GM19023 (cell line): ENCODE results near the gene ATAD1.
"Not testable (repeated sequence)": the region's sequence is repeated elsewhere in the genome, so short reads cannot be mapped to it uniquely, and the experiment has no call there.

ENCODE experiments used
- ATAC-seq: cut with Tn5 transposase; IDR thresholded peaks from one replicate; pipeline ENCODE4 v1.9.1; 2021; ENCODE audit warnings: mild to moderate bottlenecking, moderate library complexity; ENCODE audit not compliant: unreplicated experiment

Gene ATAD1, protein sequence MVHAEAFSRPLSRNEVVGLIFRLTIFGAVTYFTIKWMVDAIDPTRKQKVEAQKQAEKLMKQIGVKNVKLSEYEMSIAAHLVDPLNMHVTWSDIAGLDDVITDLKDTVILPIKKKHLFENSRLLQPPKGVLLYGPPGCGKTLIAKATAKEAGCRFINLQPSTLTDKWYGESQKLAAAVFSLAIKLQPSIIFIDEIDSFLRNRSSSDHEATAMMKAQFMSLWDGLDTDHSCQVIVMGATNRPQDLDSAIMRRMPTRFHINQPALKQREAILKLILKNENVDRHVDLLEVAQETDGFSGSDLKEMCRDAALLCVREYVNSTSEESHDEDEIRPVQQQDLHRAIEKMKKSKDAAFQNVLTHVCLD

DNA sequence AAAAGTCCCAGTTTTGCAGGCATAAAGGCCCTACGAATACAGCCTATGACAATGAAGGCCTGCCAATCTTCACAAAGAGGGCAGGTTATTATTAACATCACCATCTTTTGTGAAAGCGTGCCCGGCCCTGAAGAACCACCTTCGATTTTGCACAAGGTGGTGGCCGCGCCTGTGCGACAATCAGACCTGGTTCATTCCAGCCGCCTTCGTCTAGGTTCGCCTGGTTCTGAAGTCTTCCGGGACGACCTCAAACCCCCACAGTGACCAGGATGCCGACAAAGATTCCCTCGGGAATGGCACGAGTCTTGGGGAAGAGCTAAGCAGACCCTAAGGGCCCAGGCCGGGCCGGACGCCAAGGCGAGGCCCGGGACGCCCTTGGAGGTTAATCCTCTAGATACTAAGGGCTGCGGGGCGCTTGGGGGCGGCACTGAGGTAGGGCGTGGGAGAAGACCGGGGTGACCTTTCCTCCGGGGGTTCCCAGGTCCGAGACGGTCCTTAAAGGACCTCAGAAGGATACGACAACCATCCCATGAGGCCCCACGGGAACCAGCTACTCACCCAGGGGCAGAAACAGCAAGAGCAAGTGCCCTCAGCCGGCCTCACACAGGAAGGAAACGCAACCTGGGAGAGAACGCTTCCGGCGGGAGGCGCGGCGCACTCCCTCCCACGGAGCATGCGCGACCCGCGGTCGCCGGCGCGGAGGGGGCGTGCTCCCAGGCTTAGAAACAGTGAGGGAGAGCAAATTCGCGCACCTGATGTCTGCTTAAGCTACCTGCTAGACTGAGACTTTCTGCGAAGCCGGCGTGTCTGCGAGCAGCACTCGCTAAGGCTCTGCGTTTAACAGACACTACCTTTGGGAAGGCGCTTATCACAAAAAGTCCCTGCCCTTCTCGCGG lies at the start of gene ATAD1:
Gene ATAD1 (minus strand): TSS at position 618 of the 896 bp plus-strand sequence. CDS start 3,627 bp downstream, outside the sequence.
- ATAC-seq: peak; percentile 76

DNA sequence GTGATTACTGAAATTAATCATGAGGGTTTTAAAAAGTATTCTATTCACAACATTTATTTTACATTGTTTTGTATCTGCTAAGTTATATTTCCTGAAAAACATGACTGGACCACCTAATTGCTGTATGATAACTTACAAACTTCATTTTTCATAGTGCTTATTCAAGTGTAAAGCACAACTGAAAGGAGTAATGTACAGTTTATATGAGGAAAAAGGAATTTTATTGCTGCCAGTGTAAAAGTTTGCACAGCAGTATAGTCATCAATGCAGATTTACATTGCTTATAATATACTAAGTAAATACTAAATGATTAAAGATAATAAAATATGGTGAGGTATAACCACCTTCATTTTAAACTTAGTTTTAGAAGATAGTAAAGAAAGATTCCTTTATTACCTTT lies 49.4 kb upstream of the ATAD1 start:
- no peak for ATAC-seq

DNA sequence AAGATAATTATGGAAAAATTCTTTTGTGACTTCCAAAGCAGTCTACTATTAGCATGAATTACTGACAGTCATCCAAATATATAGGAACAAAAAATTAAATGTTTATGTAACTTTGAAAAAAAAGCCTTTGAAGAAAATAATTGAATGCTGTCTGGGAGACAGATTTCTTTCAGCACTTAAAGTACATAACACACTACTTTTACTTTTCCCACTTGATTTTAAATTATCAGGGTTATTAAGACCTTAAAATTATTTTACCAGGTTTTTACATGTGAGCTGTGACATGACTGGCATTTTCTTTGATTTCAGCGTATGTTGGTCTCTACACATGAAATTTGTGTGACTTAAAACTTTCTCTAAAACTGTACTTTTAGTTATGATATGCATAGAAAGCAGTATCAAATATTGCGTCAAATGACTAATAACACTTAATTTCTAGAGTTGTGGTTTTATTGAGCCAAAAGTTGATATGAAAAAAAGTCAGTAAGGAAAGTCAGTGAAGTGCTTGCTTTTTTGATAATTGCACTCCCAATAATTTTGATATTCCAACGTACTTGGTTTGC lies 48.5 kb upstream of the ATAD1 start:
- no peak for ATAC-seq

GRCh38 chr10:87865241-87865881 lies 47.3 kb upstream of the ATAD1 start:
- ATAC-seq: no peak

DNA sequence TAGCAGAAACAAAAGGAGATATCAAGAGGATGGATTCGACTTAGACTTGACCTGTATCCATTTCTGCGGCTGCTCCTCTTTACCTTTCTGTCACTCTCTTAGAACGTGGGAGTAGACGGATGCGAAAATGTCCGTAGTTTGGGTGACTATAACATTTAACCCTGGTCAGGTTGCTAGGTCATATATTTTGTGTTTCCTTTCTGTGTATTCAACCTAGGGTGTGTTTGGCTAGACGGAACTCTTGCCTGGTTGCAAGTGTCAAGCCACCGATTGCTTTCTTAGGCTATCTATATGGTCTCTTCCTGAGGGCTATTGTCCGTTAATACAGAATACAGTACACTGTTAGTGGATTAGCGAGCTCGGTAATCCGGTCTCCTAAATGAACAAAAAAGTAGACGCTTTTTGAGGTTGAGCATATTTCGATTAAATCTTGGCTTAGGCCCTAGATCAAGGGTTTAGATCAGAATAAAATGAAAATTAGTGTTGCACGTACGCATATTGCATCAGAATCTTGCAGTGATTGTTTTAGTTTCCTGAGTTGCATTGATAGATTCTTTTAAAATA lies 46.6 kb upstream of the ATAD1 start:
- no peak for ATAC-seq

DNA sequence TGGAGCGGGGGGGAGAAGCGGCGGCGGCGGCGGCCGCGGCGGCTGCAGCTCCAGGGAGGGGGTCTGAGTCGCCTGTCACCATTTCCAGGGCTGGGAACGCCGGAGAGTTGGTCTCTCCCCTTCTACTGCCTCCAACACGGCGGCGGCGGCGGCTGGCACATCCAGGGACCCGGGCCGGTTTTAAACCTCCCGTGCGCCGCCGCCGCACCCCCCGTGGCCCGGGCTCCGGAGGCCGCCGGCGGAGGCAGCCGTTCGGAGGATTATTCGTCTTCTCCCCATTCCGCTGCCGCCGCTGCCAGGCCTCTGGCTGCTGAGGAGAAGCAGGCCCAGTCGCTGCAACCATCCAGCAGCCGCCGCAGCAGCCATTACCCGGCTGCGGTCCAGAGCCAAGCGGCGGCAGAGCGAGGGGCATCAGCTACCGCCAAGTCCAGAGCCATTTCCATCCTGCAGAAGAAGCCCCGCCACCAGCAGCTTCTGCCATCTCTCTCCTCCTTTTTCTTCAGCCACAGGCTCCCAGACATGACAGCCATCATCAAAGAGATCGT lies 46.0 kb upstream of the ATAD1 start:
- ATAC-seq: not testable (repeated sequence)

DNA sequence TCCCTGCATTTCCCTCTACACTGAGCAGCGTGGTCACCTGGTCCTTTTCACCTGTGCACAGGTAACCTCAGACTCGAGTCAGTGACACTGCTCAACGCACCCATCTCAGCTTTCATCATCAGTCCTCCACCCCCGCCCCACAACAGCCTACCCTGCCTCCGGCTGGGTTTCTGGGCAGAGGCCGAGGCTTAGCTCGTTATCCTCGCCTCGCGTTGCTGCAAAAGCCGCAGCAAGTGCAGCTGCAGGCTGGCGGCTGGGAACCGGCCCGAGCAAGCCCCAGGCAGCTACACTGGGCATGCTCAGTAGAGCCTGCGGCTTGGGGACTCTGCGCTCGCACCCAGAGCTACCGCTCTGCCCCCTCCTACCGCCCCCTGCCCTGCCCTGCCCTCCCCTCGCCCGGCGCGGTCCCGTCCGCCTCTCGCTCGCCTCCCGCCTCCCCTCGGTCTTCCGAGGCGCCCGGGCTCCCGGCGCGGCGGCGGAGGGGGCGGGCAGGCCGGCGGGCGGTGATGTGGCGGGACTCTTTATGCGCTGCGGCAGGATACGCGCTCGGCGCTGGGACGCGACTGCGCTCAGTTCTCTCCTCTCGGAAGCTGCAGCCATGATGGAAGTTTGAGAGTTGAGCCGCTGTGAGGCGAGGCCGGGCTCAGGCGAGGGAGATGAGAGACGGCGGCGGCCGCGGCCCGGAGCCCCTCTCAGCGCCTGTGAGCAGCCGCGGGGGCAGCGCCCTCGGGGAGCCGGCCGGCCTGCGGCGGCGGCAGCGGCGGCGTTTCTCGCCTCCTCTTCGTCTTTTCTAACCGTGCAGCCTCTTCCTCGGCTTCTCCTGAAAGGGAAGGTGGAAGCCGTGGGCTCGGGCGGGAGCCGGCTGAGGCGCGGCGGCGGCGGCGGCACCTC lies 45.3 kb upstream of the ATAD1 start, which contains the start of the genes KLLN and PTEN:
Gene KLLN (minus strand): TSS at position 481 of the 891 bp plus-strand sequence. CDS start 1,046 bp downstream, outside the sequence.
Gene PTEN (plus strand): TSS at position 573 of the 891 bp plus-strand sequence. CDS start 845 bp downstream, outside the sequence.
- ATAC-seq: peak; percentile 32

- ATAC-seq: peak; percentile 18
Observed at GRCh38 chr10:87862679-87863052, 44.6 kb upstream of the ATAD1 start.

- peak; percentile 49 for ATAC-seq
Observed at GRCh38 chr10:87861953-87862678, 44.1 kb upstream of the ATAD1 start.

DNA sequence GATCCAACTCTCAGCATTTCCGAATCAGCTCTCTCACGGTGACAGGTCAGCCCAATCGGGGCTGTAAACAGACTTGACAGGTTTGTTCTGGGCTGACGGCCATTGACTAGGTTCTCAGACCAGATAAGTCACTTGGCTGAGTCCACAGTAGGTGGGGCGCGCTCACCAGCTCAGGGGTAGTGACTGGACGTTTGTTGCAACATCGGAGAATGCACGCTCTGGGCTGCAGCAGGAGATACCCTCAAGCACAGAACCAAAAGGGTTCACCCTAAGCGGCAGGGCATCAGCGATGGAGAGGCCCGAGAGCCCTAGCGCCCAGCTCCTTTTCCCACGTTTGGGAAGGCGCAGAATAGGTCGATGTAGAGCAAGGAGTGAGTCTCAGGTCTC lies 43.5 kb upstream of the ATAD1 start:
- ATAC-seq: peak; percentile 14

GRCh38 chr10:87860816-87861403 lies 42.9 kb upstream of the ATAD1 start:
- ATAC-seq: no peak

DNA sequence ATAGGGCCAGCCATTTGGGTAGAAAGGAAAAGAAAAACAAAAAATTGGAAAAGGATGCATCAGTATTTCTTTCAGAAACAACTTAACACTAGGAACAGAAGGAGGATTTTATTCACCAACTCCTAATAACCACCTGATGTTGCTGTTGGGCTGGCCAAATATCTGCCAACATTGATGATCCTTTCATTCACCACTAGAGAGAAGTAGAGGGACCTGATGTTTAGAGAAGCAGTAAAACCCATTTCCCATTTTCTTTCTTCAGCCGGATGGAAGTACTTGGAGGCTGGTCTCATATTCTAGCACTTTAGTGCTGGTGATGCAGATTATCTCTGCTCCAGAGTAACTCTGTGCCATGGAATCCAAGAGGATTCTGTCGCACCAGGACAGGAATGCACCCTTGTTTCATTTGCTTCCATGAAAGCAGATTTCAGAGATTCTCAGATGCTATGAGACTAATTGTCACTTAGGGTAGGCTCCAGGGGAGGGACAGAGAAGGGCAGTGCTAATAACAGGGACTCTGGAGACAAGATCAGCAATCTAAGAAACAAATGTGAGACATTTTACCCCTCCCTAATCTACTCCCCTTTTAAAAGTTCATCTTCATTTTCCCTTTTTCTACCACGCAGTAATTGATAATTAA lies 42.2 kb upstream of the ATAD1 start:
- ATAC-seq: no peak

DNA sequence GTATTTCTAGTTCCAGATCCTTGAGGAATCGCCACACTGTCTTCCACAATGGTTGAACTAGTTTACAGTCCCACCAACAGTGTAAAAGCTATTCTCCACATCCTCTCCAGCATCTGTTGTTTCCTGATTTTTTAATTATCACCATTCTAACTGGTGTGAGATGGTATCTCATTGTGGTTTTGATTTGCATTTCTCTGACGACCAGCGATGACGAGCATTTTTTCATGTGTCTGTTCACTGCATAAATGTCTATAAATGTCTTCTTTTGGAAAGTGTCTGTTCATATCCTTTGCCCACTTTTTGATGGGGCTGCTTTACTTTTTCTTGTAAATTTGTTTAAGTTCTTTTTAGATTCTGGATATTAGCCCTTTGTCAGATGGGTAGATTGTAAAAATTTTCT lies 37.6 kb upstream of the ATAD1 start:
- ATAC-seq: not testable (repeated sequence)

- ATAC-seq: not testable (repeated sequence)
Observed at GRCh38 chr10:87855247-87855646, 37.2 kb upstream of the ATAD1 start.

DNA sequence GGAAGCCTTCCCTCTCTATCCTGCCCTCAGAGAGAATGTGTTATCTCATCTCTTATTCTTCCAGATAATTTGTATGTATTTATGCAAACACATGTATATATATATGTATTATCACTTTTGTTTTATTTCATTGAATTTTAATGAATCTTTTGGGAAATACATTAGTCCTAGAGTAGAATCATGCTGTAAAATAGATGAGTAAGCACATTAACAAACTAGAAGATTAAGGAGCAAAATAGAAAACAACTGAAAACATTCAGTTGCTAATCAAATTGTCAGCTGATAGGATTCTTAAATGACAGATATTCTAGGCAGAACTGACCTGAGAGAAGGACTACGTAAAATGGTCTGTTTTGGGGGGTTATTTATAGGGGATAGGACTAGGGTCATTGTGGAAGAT lies 34.1 kb upstream of the ATAD1 start:
- no peak for ATAC-seq

DNA sequence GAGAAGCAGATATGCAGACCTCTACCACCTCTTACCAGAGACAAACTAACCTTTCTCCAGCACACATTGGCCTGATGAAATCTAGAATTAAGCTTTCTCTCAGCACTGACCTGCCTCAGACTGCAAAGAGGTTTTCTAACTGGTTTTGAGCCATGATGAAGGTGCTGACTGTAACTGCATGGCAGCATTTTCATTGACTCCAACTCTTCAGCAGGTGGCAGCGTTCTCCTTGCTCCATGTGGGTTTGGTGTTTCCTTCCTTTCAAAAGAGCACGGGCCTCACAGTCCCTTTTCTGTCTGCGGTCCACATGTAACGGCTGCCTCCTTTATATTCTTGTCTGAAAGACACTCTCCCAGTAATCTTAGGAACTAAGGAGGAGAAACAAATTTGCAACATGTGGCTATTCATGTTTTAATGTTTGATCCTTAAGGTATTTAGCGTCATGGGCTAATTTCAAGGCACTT lies 32.7 kb upstream of the ATAD1 start:
- ATAC-seq: no peak

DNA sequence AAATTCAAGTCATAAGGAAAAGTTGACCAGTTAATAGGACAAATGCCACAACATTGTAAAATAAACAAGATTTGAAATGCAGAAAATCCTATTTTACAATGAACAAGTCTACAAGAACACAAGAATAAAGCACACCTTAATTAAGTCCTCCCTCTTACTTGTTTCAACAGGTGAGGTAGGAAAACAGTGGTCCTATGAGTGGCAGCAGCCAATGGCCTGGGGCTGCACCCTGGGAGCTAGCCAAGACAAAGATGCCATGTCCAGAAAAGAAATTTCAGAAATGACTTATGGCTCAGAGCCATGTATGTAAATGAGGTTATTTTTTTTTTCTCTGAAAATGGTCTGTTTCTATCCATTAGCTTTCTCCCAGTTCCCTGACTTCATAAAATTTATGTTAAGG lies 31.0 kb upstream of the ATAD1 start:
- ATAC-seq: no peak

DNA sequence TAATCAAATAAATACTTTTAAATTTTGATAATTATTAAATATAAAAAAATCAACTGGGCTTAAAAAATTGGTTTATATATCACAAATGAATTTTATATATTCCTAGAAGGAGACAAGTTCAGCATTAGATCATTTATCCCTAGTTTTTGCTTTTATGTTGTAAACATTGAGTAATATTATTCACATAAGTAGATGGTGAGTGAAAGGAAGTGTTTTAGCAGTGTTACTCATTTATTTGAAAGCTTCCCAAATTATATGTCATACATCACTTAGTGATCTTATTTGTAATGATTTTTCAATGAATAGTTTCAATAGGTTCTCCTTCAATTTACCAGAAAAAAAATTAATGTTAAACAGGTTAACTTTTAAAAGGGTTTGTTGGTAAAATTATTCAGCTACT lies 29.5 kb upstream of the ATAD1 start:
- ATAC-seq: no peak
